Measurements from ENCODE around the gene ADGRV1.
A peak's percentile ranks its signal among the peaks of the same experiment; 100 is the strongest.
"Not testable (repeated sequence)": the region's sequence is repeated elsewhere in the genome, so short reads cannot be mapped to it uniquely, and the experiment has no call there.

Gene ADGRV1

DNA sequence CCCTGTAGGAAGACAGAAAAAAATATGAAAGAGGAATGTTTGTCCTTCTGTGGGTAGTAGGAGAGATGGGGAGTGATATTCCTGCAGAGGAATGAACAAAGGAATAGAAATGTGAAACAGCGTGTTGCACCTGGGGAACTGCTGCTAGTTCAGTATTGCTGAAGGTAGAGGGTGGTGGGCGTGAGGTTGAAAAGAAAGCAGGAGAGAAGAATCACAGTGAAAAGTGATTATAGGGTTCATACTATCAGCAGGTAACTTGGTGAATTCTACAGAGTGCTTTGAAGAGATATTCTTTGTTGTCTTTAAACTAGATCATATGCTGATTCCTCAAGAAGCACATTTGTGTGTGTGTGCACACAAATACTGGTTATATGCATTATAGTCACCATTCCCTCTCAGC, 95.6 kb downstream of the ADGRV1 start:
- no peak for FAIRE-seq

DNA sequence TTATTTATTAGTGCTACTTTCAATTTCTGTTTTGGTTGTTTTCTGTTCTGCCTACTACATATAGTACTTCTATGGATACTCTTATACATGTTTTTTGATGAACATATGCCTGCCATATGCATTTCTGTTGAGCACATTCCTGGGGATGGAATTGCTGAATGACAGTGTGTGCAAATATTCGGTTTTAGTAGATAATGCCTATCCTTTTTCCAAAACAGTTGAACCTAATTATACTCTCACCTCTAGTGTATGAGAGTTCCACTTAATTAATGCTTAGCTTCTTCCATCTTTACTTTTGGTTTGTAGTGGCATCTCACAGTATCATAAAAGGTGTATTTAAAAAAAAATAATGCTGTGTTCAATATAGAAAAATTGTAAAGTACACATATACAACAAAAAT, 96.8 kb downstream of the ADGRV1 start:
- no peak for FAIRE-seq

DNA sequence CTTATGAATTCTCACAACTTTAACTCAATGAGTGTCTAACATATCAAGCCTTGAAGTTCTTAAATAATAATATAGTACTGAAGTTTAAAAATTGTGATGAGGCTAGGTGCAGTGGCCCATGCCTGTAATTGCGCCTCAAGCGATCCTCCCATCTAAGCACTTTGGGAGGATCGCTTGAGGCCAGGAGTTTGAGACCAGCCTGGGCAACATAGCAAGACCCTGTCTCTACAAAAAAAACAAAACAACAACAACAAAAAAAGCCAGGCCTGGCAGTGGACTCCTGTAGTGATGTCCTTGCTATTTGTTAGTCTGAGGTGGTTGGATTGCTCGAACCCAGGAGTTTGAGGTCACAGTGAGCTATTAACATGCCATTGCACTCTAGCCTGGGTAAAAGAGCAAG, 98.4 kb downstream of the ADGRV1 start:
- FAIRE-seq = no peak

DNA sequence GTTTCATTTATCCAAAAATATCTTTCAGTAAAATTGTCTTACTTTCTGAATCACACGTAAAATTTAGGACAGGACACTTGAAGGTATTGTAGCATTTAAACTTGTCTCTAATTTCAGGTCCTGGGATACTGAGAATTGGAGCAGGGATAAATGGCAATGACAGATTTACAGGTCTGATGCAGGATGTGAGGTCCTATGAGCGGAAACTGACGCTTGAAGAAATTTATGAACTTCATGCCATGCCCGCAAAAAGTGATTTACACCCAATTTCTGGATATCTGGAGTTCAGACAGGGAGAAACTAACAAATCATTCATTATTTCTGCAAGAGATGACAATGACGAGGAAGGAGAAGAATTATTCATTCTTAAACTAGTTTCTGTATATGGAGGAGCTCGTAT, 99.2 kb downstream of the ADGRV1 start:
- FAIRE-seq = no peak

DNA sequence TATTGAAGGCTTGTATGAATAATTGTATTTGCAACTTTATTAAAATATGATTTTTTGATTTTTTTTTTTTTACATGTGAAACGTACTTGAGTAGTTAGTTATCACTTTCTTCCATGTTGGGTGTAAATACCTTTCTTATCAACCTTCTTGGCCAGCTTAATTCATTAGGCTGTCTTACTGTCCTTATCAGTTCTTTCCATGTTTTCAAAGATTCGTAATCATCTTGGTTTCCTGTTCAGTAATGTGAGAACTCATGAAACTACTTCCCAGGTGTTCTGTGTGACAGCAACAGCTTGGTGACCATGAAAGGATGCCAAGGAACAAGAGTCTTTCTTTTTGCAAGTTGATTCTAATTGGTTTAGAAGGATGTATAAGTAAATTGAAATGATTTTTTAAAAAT, 100.0 kb downstream of the ADGRV1 start:
- no peak for FAIRE-seq

DNA sequence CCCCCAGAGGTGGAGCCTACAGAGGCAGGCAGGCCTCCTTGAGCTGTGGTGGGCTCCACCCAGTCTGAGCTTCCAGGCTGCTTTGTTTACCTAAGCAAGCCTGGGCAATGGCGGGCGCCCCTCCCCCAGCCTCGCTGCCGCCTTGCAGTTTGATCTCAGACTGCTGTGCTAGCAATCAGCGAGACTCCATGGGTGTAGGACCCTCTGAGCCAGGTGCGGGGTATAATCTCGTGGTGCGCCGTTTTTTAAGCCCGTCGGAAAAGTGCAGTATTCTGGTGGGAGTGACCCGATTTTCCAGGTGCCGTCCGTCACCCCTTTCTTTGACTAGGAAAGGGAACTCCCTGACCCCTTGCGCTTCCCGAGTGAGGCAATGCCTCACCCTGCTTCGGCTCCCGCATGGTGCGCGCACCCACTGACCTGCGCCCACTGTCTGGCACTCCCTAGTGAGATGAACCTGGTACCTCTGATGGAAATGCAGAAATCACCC, 109.5 kb downstream of the ADGRV1 start:
- not testable (repeated sequence) for FAIRE-seq

DNA sequence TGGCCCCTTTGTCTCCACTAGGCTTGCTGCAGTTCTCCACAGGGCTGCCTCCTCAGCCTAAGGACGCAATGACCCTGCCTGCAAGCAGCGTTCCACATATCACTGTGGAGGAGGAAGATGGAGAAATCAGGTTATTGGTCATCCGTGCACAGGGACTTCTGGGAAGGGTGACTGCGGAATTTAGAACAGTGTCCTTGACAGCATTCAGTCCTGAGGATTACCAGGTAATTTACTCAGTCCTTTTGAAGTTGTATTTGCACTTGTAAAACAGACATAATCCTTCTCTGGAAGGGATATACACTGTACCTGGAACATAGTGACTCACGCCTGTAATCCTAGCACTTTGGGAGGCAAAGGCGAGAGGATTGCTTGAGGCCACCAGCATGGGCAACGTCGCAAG, 116.6 kb downstream of the ADGRV1 start:
- no peak for FAIRE-seq

DNA sequence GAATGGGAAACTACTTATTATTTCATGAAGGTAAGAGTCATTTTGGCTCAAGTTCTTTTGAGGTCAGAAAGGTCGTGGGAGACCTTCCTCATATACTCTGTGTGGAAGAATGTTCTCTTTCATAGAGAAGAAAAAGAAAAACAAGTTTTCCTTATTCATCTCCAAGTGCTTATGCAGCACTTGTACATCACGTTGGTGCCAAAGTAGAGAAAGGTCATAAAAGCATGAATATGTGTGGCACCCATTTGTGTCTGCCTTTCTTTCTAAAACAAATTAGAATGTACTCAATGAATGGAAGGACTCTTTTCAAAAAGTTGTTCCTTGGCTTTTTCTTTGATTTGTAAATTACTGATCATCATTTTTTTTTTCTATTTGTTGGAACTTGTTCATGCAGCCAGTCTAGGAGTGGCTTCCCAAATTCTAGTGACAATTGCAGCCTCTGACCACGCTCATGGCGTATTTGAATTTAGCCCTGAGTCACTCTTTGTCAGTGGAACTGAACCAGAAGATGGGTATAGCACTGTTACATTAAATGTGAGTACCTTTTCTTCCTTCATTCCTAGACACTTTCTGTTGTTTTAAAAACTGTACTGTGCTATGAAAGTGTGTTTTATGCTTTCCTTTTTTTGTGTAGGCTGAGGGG, 122.4 kb downstream of the ADGRV1 start:
- FAIRE-seq = no peak

DNA sequence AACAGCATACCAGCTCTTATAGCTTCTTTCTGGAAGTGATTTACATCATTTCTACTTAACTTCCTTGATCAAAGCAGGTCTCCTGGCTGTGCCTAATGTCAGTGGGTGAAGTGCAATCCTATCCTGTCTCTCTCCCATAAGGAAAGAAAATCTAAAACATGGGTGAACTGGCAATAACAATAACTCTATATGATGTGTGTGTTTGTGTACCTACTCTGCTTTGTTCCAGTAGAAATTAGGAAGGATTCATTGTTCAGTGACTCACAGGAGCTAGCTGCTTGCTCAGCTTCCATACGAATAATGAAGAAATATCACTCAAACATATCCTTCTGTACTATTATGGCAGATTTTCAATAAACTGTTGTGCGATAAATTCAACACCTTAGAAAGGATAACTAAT, 123.7 kb downstream of the ADGRV1 start:
- no peak for FAIRE-seq

DNA sequence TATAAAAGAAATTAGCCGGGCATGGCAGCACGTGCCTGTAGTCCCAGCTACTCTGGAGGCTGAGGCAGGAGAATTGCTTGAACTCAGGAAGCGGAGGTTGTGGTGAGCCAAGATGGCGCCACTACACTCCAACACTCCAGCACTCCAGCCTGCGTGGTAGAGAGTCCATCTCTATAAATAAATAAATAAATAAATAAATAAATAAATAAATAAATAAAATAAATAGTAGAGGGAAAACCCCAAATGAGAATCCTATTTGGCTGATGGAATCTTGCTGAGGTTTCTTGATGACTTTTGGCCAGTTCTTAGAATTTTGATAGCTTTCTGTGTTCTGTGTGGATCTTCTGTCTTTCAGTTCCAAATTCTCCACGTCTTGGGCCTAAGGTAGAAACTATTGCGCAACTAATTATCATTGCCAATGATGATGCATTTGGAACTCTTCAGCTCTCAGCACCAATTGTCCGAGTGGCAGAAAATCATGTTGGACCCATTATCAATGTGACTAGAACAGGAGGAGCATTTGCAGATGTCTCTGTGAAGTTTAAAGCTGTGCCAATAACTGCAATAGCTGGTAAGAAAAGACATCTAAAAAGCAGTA, 126.9 kb downstream of the ADGRV1 start:
- FAIRE-seq = no peak

DNA sequence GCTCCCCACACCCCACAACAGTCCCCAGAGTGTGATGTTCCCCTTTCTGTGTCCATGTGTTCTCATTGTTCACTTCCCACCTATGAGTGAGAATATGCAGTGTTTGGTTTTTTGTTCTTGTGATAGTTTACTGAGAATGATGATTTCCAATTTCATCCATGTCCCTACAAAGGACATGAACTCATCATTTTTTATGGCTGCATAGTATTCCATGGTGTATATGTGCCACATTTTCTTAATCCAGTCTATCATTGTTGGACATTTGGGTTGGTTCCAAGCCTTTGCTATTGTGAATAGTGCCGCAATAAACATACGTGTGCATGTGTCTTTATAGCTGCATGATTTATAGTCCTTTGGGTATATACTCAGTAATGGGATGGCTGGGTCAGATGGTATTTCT, 127.8 kb downstream of the ADGRV1 start:
- FAIRE-seq = not testable (repeated sequence)

DNA sequence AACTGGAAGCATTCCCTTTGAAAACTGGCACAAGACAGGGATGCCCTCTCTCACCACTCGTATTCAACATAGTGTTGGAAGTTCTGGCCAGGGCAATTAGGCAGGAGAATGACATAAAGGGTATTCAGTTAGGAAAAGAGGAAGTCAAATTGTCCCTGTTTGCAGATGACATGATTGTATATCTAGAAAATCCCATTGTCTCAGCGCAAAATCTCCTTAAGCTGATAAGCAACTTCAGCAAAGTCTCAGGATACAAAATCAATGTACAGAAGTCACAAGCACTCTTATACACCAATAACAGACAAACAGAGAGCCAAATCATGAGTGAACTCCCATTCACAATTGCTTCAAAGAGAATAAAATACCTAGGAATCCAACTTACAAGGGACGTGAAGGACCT, 128.9 kb downstream of the ADGRV1 start:
- FAIRE-seq = not testable (repeated sequence)

DNA sequence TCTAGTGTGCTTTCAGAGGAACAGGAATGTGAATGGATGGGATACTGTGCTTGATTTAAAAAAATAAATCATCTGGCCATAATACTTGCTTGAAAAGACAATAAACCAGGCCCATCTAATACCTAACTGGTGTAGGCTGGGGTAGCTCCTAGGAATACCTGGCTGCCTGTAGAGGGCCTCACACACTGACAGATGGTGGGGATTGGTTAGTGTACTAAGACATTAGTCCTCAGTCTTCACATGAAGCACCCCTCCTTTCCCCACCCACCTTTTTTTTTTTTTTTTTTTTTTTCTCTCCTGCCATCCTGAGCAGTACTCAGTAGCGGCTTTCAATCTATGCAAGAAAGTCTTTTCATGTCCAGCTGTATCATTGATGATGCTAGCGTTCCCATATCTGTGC, 130.5 kb downstream of the ADGRV1 start:
- no peak for FAIRE-seq

DNA sequence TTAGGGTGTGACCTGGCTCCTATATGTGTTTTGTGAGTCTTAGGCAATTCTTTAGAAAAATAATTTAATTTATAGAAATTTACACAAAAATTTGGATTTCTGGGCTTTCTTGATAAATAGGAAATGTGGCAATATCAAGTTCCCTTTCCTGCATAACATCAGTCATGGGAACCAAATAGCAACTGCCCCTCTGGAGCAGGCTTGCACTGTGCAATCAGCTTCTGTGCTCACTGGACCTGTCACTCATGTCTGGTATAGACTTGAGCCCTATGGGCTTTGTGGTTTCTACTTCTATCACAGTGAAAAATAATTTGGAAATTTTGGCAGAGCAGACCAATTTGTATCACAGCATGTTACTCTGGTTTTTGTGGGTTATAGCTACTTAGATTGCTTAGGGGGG, 131.7 kb downstream of the ADGRV1 start:
- no peak for FAIRE-seq

DNA sequence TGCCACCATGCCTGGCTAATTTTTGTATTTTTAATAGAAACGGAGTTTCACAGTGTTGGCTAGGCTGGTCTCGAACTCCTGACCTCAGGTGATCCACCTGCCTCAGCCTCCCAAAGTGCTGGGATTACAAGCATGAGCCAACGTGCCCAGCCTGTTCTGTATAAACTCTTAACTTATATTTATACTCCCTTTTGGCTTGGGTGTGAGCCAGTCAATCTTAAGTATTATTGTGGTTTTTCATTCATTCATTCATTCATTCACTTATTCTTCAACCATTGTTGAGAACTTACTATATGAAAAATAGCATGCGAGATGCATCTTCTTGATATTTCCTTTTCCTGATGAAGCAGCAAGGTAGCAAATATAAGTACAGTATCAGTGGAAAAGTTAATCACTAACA, 132.9 kb downstream of the ADGRV1 start:
- no peak for FAIRE-seq

DNA sequence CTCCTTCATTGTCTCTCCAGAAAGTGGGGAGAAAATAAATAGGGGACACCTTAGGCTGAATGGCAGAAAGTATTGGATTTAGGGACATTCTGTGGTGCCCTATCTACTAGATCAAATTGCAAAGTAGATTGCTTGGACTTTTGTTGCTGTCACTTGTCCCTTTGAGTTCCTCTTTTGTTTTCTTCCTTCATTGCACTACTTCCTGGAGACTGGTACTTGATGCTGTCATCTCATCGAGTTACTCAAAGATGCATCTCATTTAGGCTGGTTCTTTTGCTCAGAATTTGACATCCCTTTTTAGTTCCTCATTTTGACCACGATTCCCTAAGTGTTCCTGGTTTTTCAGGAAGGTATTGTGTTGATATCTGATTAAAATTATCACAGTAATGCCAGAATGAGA, 137.6 kb downstream of the ADGRV1 start:
- no peak for FAIRE-seq

DNA sequence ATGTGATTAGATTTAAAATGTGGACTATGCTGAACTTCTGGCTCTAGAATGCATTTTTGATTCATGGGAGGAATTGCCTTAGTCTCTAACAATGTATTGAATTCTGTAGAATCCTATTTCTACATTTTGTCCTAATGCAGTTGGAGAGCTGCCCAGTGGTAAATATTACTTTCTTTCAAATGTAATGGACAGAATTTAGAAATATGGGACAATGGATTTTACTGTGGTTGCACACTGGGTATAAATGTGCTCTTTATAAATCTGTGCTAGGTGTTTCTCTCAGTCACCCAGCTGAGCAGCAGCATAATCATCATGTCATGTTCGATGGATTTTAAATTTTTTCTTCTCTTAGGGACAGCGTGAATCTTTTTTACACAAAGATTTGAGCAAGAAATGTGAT, 141.7 kb downstream of the ADGRV1 start:
- no peak for FAIRE-seq

DNA sequence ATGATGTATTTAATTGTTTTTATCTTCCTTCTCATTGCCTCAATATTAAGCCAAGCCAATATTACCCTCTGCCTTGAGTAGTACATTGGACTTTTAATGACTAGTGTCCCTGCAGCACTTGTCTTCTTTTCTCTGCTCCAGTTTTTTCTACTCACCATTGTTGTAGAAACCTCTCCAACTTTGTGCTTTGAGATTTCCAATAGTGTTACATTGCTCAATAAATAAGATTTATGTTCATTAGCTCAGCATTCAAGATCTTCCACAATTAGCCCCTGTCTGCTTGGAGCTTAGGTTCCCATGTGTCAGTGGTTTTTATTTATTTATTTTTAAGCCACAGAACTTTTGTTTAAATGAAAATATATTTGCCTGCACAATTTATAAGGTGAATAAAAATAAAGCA, 145.3 kb downstream of the ADGRV1 start:
- no peak for FAIRE-seq

DNA sequence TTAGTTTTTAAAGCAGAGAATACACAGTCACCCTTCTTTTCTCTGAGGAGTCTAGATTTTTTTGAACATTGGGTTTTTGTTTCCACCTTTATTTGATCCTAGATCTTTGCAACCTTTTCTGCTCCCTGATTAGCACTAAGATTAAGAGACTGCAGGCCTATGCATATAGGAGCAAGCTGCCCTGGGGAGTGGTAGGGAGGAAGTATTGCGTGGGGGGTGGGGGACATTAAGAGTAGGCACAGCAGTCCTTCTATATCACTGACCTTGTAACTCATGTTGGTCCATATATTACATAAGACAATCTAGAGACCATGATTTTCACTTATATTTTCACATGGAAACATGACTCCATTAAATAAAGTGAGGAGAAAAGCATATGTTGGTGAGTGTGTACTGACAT, 149.1 kb downstream of the ADGRV1 start:
- FAIRE-seq = no peak

DNA sequence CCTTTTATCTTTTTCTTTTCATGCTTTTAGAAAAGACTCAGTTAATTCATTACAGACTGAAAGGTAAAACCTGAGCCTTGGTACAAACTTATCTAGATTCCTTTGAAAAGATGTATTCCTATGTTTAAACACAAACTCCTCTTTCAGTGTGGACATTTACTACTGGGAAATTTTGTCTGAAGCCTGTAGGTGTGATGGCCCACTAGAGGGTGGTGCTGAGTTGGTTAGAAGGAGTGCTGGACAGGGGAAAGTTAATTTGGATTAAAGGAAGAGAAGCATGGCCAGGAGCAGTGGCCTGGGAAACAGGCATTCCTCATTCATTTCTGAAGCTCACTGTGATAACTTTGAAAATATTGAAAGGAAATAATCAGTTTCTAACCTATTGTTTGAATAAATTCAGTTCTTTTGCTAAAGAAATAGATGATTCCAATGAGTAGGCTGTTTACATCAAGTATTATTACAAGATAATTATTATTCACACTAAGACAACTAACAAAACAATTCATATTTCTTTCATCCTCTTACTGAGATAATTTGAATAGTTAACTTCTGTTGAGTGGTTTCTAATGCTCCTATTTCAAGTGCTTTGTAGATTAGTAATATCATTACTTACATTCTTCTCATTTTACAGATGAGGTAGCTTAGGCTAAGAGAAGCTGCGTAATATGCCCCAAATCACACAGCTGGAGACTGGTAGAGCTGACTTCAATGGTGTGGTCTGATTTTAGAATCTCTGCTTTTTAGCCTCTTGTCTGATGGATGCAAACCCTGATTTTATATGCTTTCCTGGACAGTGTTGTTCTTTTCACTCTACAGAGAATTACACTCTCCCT, 150.9 kb downstream of the ADGRV1 start:
- peak; percentile 89 for FAIRE-seq

DNA sequence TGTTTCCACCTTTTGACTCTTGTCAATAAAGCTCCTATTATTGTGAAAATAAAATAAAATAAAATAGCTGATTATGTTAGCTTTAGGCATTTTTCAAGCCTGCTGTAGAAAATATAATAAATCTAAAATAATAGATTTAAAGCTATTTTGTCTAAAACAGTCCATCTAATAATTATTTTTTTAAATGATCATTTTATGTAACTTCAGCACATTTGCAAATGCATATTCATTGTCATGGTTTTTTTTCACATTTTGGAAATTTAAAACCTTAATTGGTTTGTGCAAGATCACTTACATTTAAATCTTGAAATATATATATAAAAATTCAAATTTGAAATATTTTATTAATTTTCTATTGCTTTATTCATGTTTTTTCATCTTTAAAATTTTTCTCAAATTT, 159.8 kb downstream of the ADGRV1 start:
- FAIRE-seq = peak; percentile 74

DNA sequence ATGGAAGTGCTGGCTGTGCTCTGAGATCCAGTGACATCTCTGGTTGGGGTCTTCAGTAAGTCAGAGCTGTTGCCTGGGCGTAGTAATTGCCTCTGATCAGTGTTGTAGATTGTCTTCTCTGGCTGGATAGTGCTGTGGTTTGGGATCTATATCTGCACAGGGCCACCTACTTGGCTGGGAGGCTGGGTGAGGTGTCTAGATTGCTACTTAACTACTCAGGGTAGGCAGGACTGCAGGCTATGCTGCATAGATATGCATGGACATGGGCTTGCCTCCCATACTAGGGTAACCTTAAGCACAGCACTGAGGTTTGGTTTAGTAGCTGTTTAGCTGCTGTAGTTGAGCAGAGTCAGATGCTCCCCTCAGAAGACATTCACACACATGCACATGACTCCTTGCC, 181.0 kb downstream of the ADGRV1 start:
- FAIRE-seq = no peak

DNA sequence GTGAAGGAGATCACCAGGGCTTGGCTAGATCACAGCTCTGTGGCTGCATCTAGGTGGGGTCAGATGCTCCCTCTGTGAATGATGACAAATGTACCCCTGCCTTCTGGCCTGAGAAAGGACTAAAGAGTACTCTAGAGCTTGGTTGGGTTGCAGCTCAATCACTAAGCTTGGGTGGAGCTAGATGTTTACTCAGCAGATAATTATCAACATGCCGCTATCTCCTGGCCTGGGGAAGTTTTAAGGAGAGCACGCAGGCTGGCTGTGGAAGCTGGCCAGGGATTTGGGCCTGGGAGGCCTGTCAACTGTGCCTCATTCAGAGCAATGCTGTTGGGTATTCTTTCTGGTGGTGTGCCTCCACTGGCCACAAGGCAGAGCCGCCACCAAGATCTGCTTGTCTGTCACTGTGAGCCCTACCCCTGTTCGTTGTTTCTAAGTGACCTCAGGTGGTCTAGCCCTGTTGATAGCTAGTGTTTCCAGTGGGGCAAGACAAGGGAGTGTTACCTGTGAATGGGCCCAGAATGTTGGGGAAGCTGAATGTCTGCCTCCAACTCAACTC, 181.7 kb downstream of the ADGRV1 start:
- FAIRE-seq = no peak

DNA sequence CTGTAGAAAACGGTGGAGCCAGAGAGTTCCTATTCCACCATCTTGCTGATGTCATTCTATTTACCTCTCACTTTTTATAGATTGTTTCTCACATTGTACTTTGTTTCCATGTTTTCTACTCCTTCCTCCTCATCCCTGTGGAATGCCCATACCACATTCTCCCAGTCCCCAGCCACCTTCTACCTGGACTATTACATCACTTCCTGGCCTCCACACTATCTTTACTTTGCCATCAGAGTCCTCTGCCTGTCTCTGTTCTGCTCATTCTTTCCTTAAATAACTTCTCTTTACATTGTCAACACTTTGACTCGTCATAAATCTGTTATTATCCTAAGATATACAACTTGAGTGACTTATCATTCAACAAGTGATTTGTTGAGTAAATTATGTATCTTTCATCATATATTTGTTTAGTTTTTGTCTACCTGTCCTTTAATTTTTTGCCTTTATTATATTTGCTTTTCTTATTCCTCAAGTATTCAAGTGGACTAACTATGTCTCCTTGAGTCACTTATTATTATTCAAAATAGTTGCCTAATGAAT, 182.5 kb downstream of the ADGRV1 start:
- no peak for FAIRE-seq
